SJCRH30 (cell line): ENCODE results near the gene TRDMT1. TPM values are rescaled to one million over a fixed set of nuclear protein-coding genes. Genes with fewer than 3 reads are reported as not detected.

ENCODE experiments used
- DNase-seq, 2 experiments: peaks; one replicate each; pipeline ENCODE4 v3.0.0-alpha.2; 2015 to 2020
- H3K27ac ChIP-seq: fragments of 250-450 bp; sonication (Bioruptor Pico); 2 replicates; pipeline ENCODE4 v1.5.1; 2020; ENCODE audit warnings: mild to moderate bottlenecking, moderate library complexity
- H3K27me3 ChIP-seq: fragments of 250-450 bp; sonication (Bioruptor Pico); 2 replicates; pipeline ENCODE4 v1.5.1; 2020; ENCODE audit warnings: mild to moderate bottlenecking, moderate library complexity
- H3K36me3 ChIP-seq: fragments of 250-450 bp; sonication (Bioruptor Pico); 2 replicates; pipeline ENCODE4 v1.5.1; 2020; ENCODE audit warnings: mild to moderate bottlenecking, moderate library complexity
- H3K4me1 ChIP-seq: fragments of 250-450 bp; sonication (Bioruptor Pico); 2 replicates; pipeline ENCODE4 v1.5.1; 2020; ENCODE audit warnings: mild to moderate bottlenecking, moderate library complexity
- H3K4me3 ChIP-seq: fragments of 250-450 bp; sonication (Bioruptor Pico); 2 replicates; pipeline ENCODE4 v1.5.1; 2020; ENCODE audit warnings: mild to moderate bottlenecking, moderate library complexity
- H3K9me3 ChIP-seq: fragments of 250-450 bp; sonication (Bioruptor Pico); replicated peaks from 2 replicates; pipeline ENCODE4 v1.5.1; 2020; ENCODE audit warnings: mild to moderate bottlenecking, moderate library complexity
- total RNA-seq: library from RNA; depleted of rRNA; stranded (reverse); fragments of >200 nt; shearing (Covaris generic); gene quantifications from 2 replicates; pipeline ENCODE4 v1.2.3, GENCODE V29; 2014

Gene TRDMT1
- total RNA-seq, 1 experiment from 2014 or later: 10.8 TPM

DNA sequence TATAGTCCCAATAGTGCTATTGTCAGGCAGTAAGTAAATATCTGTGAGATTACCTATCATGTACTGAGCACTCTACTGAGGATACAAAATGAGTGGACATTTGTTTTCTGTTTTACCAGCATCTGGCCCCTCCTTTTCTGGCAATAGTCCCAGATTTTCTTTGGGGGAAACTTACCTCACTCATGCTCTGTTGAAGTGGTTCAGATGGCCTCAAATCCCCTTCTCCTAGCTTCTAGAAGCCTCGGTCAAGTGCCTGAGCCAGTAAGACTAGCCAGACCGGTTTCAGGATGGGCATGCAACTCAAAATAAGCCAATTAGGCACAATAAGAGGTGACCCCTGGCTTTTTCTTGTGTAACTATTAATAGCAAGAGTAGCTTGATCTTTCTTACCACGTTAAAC lies 19.7 kb downstream of the TRDMT1 start:
- Histone ChIP-seq H3K9me3 (no peaks in the 10 kb centered on the region), H3K27ac (no peak overlapping the region), H3K4me3 (no peak overlapping the region), H3K36me3 (no peaks in the 10 kb centered on the region), H3K27me3 (no peaks in the 10 kb centered on the region), H3K4me1 (no peaks in the 10 kb centered on the region)
- peak; percentile 11 to 51 for DNase-seq

- no peaks in the 10 kb centered on the region for H3K9me3 ChIP-seq
- H3K4me1 ChIP-seq: no peaks in the 10 kb centered on the region
Observed at GRCh38 chr10:17181110-17181509, 20.4 kb downstream of the TRDMT1 start.

GRCh38 chr10:17179002-17179401 lies 22.5 kb downstream of the TRDMT1 start:
- Histone ChIP-seq H3K4me1 (no peaks in the 10 kb centered on the region), H3K36me3 (no peaks in the 10 kb centered on the region), H3K27ac (no peak overlapping the region), H3K4me3 (no peak overlapping the region), H3K9me3 (no peaks in the 10 kb centered on the region), H3K27me3 (no peaks in the 10 kb centered on the region)
- DNase-seq: no peak

More at GRCh38 chr10:17181110-17181509, 20.4 kb downstream of the TRDMT1 start:
- H3K27me3 ChIP-seq: no peaks in the 10 kb centered on the region
- DNase-seq: no peak
- H3K27ac ChIP-seq: no peak overlapping the region
- no peak overlapping the region for H3K4me3 ChIP-seq
- H3K36me3 ChIP-seq: no peaks in the 10 kb centered on the region

DNA sequence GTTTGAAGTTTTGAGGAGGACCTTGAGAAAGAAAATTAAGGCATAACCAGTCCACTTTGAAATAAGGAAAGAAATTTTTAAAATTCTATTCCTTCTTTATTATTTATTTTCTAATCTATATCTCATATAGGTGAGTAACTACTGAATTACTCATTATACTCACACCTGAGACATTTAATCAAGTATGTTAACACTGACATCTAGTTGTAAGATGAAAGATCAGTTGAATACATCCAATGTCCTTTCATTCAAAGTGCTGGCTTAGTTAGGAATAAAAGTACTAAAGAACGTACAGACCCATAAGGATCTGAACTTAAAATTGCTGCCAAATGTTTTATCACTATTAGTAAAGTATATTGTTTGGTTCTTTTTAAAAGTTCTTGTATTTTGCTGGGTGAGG lies 23.5 kb downstream of the TRDMT1 start:
- Histone ChIP-seq H3K4me3 (no peak overlapping the region), H3K27ac (no peak overlapping the region), H3K4me1 (no peaks in the 10 kb centered on the region), H3K9me3 (no peaks in the 10 kb centered on the region), H3K27me3 (no peaks in the 10 kb centered on the region), H3K36me3 (no peaks in the 10 kb centered on the region)
- DNase-seq: no peak

DNA sequence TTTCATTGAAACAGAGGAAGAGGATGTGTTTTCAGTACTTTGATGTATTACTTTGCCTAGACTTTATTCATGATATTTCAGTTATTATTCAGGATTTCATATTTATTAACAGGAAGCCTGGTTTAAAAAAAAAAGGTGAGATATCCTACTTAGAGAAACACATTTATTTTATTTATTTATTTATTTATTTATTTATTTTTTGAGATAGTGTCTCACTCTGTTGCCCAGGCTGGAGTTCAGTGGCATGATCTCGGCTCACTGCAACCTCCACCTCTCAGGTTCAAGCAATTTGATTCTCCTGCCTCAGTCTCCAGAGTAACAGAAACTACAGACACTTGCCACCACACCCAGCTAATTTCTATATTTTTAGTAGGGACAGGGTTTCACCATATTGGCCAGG lies 24.5 kb downstream of the TRDMT1 start:
- no peaks in the 10 kb centered on the region for H3K27me3 ChIP-seq
- no peaks in the 10 kb centered on the region for H3K36me3 ChIP-seq
- H3K4me3 ChIP-seq: no peak overlapping the region
- no peak overlapping the region for H3K27ac ChIP-seq
- DNase-seq: no peak
- H3K9me3 ChIP-seq: no peaks in the 10 kb centered on the region
- H3K4me1 ChIP-seq: no peaks in the 10 kb centered on the region

DNA sequence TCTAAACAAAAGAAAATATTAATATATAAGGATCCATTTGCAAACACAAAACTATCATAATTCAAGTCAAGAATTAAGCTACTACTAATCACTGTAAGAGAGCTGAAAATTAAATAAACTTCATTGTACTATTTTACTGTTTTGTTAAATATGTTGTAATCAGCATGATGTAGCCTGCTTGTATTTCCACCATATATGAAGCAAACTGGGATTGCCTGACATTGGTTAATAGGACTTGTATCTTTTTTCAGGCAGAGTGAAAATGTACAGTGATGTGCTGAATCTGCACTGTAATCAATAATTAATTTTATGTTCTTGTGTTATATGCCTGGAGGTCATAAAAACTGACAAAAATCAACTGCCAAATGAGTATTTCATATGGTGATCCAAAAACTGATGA lies 25.4 kb downstream of the TRDMT1 start:
- no peak for DNase-seq
- Histone ChIP-seq H3K9me3 (no peaks in the 10 kb centered on the region), H3K27ac (no peak overlapping the region), H3K27me3 (no peaks in the 10 kb centered on the region), H3K4me1 (no peaks in the 10 kb centered on the region), H3K4me3 (no peak overlapping the region), H3K36me3 (no peaks in the 10 kb centered on the region)

GRCh38 chr10:17175551-17175950 lies 25.9 kb downstream of the TRDMT1 start:
- DNase-seq: peak in 1 of 2 experiments; percentile 5
- Histone ChIP-seq H3K4me1 (no peaks in the 10 kb centered on the region), H3K36me3 (no peaks in the 10 kb centered on the region), H3K4me3 (no peak overlapping the region), H3K27me3 (no peaks in the 10 kb centered on the region), H3K27ac (no peak overlapping the region), H3K9me3 (no peaks in the 10 kb centered on the region)

DNA sequence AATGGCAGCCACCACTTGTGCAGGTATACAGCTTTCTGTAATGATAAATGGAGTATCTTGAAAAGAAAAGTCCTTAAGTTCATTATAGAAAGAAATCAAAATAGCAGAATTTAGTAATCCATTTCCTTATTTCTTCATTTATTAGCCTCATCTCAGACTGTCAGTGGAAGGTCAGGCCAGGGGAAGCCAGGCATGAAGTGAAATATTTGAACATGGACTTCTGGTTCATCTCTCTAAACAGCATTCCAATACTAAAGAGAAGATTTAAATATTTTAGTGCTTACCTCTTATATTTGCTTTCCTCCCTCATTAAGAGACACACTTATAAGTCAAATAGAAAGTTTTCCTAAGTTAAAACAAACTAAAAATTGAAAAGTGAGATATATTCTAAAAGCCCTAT lies 26.8 kb downstream of the TRDMT1 start:
- H3K4me3 ChIP-seq: no peak overlapping the region
- H3K27ac ChIP-seq: no peak overlapping the region
- no peaks in the 10 kb centered on the region for H3K36me3 ChIP-seq
- DNase-seq: no peak
- no peaks in the 10 kb centered on the region for H3K9me3 ChIP-seq
- no peaks in the 10 kb centered on the region for H3K4me1 ChIP-seq
- no peaks in the 10 kb centered on the region for H3K27me3 ChIP-seq

- Histone ChIP-seq H3K4me3 (no peak overlapping the region), H3K9me3 (no peaks in the 10 kb centered on the region)
- DNase-seq: no peak
Observed at GRCh38 chr10:17171141-17171641, 30.3 kb downstream of the TRDMT1 start.

DNA sequence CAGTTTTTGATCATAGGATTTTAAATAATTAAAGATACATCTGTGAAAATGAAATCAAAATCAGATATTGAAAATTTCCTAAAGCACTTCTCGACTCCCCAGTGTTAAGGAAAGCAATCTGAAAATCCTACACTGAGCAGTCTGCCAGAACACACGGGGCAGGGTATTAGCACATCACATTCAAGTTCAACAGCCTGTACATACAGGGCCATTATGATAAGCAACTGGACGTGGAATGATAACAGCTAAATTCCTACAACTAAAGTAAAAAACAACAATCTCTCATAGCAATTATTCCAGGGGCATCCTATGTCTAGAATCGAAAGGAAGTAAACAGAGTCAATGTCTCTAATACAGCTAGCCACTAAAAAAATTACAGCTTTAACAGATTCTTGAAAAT lies 31.7 kb downstream of the TRDMT1 start:
- H3K27me3 ChIP-seq: no peaks in the 10 kb centered on the region
- H3K27ac ChIP-seq: no peak overlapping the region
- no peak for DNase-seq
- no peaks in the 10 kb centered on the region for H3K4me1 ChIP-seq
- no peaks in the 10 kb centered on the region for H3K36me3 ChIP-seq
- no peaks in the 10 kb centered on the region for H3K9me3 ChIP-seq
- no peak overlapping the region for H3K4me3 ChIP-seq

More at GRCh38 chr10:17171141-17171641, 30.3 kb downstream of the TRDMT1 start:
- Histone ChIP-seq H3K27me3 (no peaks in the 10 kb centered on the region), H3K4me1 (no peaks in the 10 kb centered on the region), H3K36me3 (no peaks in the 10 kb centered on the region), H3K27ac (no peak overlapping the region)

GRCh38 chr10:17166699-17167098 lies 34.8 kb downstream of the TRDMT1 start:
- Histone ChIP-seq H3K4me3 (no peak overlapping the region), H3K9me3 (no peaks in the 10 kb centered on the region), H3K27me3 (no peaks in the 10 kb centered on the region), H3K36me3 (no peaks in the 10 kb centered on the region), H3K27ac (no peak overlapping the region), H3K4me1 (no peaks in the 10 kb centered on the region)
- DNase-seq: peak in 1 of 2 experiments; percentile 2

- DNase-seq: no peak
- no peaks in the 10 kb centered on the region for H3K36me3 ChIP-seq
- H3K4me3 ChIP-seq: no peak overlapping the region
- no peaks in the 10 kb centered on the region for H3K27me3 ChIP-seq
- no peak overlapping the region for H3K27ac ChIP-seq
- no peaks in the 10 kb centered on the region for H3K9me3 ChIP-seq
- H3K4me1 ChIP-seq: no peaks in the 10 kb centered on the region
Observed at GRCh38 chr10:17162828-17163227, 38.6 kb downstream of the TRDMT1 start.

GRCh38 chr10:17161775-17162174 lies 39.7 kb downstream of the TRDMT1 start:
- Histone ChIP-seq H3K9me3 (no peaks in the 10 kb centered on the region), H3K4me1 (no peaks in the 10 kb centered on the region), H3K27ac (no peak overlapping the region), H3K4me3 (no peak overlapping the region), H3K36me3 (no peaks in the 10 kb centered on the region), H3K27me3 (no peaks in the 10 kb centered on the region)
- DNase-seq: no peak

- no peak for DNase-seq
- Histone ChIP-seq H3K36me3 (no peaks in the 10 kb centered on the region), H3K27me3 (no peaks in the 10 kb centered on the region), H3K4me1 (no peaks in the 10 kb centered on the region), H3K27ac (no peak overlapping the region), H3K9me3 (no peaks in the 10 kb centered on the region), H3K4me3 (no peak overlapping the region)
Observed at GRCh38 chr10:17157024-17157423, 44.4 kb downstream of the TRDMT1 start.

- DNase-seq: no peak
- no peak overlapping the region for H3K4me3 ChIP-seq
- H3K4me1 ChIP-seq: no peaks in the 10 kb centered on the region
- no peaks in the 10 kb centered on the region for H3K36me3 ChIP-seq
- no peaks in the 10 kb centered on the region for H3K9me3 ChIP-seq
- H3K27me3 ChIP-seq: no peaks in the 10 kb centered on the region
- H3K27ac ChIP-seq: no peak overlapping the region
Observed at GRCh38 chr10:17155826-17156225, 45.6 kb downstream of the TRDMT1 start.

DNA sequence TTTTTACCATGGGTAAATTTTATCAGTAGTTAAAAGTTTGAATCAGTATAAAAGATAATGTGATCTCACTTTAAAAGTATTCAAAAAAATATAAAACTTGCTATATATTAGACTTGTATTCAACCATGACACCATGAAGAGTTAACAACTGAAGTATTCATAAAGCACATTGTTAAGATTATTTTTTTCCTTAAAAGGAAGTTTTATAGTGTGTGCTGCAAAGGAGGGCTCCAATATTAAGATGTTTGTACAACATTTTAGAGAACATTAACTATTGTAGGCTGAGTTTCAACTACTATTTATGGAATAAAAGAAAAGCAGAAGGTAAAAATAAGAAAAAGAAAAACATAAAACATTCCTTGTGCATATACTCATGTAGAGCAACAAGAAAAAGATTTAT lies 47.4 kb downstream of the TRDMT1 start:
- Histone ChIP-seq H3K9me3 (no peaks in the 10 kb centered on the region), H3K36me3 (no peaks in the 10 kb centered on the region), H3K4me3 (no peak overlapping the region), H3K27ac (no peak overlapping the region), H3K27me3 (no peaks in the 10 kb centered on the region), H3K4me1 (no peaks in the 10 kb centered on the region)
- DNase-seq: no peak
